ENCODE data around the gene HYCC1. TPM values are rescaled to one million over a fixed set of nuclear protein-coding genes. Genes with fewer than 3 reads are reported as not detected.

The HYCC1 gene
- total RNA-seq, 1 experiment from 2014 or later, result 23.5 TPM

DNA sequence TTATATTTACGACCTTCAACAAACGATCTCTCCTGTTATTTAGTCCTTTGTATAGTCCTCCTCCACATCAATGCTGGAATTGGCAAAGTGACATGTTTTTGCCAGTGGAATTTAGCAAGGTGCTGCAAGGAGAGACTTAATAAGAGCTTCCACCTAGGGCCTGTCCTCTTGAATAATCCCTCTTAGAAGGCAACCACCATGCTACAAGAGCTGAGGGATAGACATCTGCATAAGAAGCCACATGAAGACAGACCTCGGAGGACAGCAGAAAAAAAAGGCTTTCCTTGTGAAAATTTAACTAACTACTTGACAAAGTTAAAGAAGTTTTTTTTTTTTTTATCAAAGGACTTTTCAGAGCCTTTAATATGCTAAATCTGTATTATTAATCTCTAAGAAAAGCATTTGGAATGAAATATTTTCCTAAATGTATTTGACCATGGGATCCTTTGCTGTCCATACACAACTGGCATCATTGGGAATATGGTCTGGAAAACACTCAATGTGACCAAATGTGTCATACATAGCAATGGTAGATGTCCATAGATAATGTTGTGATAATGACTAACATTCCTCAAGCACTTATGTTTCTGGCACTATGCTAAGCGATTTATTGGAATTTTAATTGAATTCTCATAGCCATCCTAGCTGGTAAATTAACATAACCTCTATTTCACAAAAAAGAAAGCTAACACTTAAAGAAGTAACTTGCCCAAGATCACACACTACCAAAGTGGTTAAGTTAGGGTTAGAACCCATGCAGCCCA lies 13.2 kb downstream of the HYCC1 start:
- TF ChIP-seq SRF (IDR thresholded peaks at IDR 0.05; ENCODE audit: low read depth) (no peak), EZH2 (IDR thresholded peaks at IDR 0.05) (no peak), EGR1 (IDR thresholded peaks at IDR 0.05; ENCODE audit: low read depth) (no peak), JUND (IDR thresholded peaks at IDR 0.05) (no peak), SIN3A (IDR thresholded peaks at IDR 0.05; ENCODE audit: low read depth) (no peak), ZFX (IDR thresholded peaks at IDR 0.05) (no peak), CBX3 (IDR thresholded peaks at IDR 0.05; ENCODE audit: low read depth) (no peak), POLR2A (IDR thresholded peaks at IDR 0.05; ENCODE audit: borderline replicate concordance, extremely low read depth, insufficient read depth, insufficient read length) (no peak)
- TF ChIP-seq, protein P1, sequence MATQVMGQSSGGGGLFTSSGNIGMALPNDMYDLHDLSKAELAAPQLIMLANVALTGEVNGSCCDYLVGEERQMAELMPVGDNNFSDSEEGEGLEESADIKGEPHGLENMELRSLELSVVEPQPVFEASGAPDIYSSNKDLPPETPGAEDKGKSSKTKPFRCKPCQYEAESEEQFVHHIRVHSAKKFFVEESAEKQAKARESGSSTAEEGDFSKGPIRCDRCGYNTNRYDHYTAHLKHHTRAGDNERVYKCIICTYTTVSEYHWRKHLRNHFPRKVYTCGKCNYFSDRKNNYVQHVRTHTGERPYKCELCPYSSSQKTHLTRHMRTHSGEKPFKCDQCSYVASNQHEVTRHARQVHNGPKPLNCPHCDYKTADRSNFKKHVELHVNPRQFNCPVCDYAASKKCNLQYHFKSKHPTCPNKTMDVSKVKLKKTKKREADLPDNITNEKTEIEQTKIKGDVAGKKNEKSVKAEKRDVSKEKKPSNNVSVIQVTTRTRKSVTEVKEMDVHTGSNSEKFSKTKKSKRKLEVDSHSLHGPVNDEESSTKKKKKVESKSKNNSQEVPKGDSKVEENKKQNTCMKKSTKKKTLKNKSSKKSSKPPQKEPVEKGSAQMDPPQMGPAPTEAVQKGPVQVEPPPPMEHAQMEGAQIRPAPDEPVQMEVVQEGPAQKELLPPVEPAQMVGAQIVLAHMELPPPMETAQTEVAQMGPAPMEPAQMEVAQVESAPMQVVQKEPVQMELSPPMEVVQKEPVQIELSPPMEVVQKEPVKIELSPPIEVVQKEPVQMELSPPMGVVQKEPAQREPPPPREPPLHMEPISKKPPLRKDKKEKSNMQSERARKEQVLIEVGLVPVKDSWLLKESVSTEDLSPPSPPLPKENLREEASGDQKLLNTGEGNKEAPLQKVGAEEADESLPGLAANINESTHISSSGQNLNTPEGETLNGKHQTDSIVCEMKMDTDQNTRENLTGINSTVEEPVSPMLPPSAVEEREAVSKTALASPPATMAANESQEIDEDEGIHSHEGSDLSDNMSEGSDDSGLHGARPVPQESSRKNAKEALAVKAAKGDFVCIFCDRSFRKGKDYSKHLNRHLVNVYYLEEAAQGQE (IDR thresholded peaks at IDR 0.05; ENCODE audit: low read depth), result no peak
- H3K27me3 ChIP-seq (ENCODE audit: insufficient read depth, low read length), result no peaks in the 10 kb centered on the region
- H3K79me2 ChIP-seq (ENCODE audit: insufficient read depth, low read length), result 0 out of 2 replicates have a peak, but pooled peaks cover 14% of the 10 kb centered on the region
- no TSS peak for BruUV-seq (replicated peaks)
- ATAC-seq (no peak), DNase-seq (ENCODE audit: low read depth, low spot score) (no peak)
- ChIA-PET CTCF (no interaction called here), POLR2A (no interaction called here), RAD21 (ENCODE audit: low non-redundant PET in 1 of 2, low total read pairs in 2 of 2, uncharacterized antibody in 2 of 2, unreplicated experiment in 2 of 2) (no interaction called here)
- H3K4me3 ChIP-seq (replicated peaks in 1 of 2; ENCODE audit: low read depth in 1 of 2, low read length in 2 of 2), result no peak overlapping the region
- no peak overlapping the region for H3K27ac ChIP-seq (ENCODE audit: low read depth, low read length)
- H3K9me3 ChIP-seq (ENCODE audit: control insufficient read depth in 1 of 2, insufficient read depth in 1 of 2, low read depth in 1 of 2, low read length in 2 of 2), result no peaks in the 10 kb centered on the region
- intact Hi-C loops (cut with micrococcal nuclease), result no loop called here
- no peak overlapping the region for H3K4me2 ChIP-seq (ENCODE audit: low read length)
- no peaks in the 10 kb centered on the region for H4K20me1 ChIP-seq (ENCODE audit: insufficient read depth)
- no peaks in the 10 kb centered on the region for H3K4me1 ChIP-seq (ENCODE audit: control insufficient read depth in 1 of 2, insufficient read depth in 2 of 2, low read length in 2 of 2)
- H2AFZ ChIP-seq (ENCODE audit: low read depth, low read length, poor library complexity, severe bottlenecking), result no peak overlapping the region
- no peaks in the 10 kb centered on the region for H3K9me2 ChIP-seq (ENCODE audit: insufficient read depth)
- no peak overlapping the region for H3K9ac ChIP-seq (ENCODE audit: low read length)
- no peaks in the 10 kb centered on the region for H3K36me3 ChIP-seq (ENCODE audit: control insufficient read depth in 1 of 2, insufficient read depth in 2 of 2, low read length in 2 of 2)
